Fibroblast of villous mesenchyme (primary cell): ENCODE results near the gene FAM89B. TPM values are rescaled to one million over a fixed set of nuclear protein-coding genes. Genes with fewer than 3 reads are reported as not detected.
A peak's percentile ranks its signal among the peaks of the same experiment; 100 is the strongest.

Source experiments
- DNase-seq: peaks from one replicate; pipeline ENCODE4 v3.0.0-alpha.2; 2010; ENCODE audit warnings: low read depth
- H3K4me3 ChIP-seq: 2 replicates; pipeline ENCODE4 v1.5.1; 2011; ENCODE audit warnings: low read depth, mild to moderate bottlenecking, low read length
- total RNA-seq: library from RNA; depleted of rRNA; stranded (reverse); fragments of >200 nt; gene quantifications from 2 replicates; pipeline ENCODE4 v1.2.3, GENCODE V29; 2012
- TF ChIP-seq, protein P1 (sequence below): IDR thresholded peaks from 2 replicates; pipeline ENCODE4 v1.5.1; 2012; ENCODE audit warnings: low read depth, mild to moderate bottlenecking, low read length; ENCODE audit not compliant: insufficient read depth

The FAM89B gene
- total RNA-seq, 1 donor, result 19.0 TPM

- no peak for DNase-seq
Observed at GRCh38 chr11:65599216-65599954, 27.0 kb downstream of the FAM89B start.

DNA sequence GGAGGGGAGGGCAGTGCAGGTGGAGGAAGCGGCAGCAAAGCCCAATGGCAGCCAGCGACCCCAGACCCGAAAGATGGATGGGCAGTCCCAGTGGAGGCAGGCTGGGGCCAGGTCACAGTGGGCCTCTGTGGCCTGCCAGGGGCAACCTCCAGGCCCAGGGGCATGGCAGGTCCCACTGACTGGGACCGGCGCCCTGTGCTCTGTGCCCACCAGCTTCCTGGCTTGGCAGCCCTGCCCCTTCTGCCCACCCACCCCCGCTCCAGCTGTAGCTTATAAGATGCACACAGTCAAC is 27.6 kb downstream of the FAM89B start:
- DNase-seq, result no peak
- no peak overlapping the region for H3K4me3 ChIP-seq
- TF ChIP-seq, protein P1, sequence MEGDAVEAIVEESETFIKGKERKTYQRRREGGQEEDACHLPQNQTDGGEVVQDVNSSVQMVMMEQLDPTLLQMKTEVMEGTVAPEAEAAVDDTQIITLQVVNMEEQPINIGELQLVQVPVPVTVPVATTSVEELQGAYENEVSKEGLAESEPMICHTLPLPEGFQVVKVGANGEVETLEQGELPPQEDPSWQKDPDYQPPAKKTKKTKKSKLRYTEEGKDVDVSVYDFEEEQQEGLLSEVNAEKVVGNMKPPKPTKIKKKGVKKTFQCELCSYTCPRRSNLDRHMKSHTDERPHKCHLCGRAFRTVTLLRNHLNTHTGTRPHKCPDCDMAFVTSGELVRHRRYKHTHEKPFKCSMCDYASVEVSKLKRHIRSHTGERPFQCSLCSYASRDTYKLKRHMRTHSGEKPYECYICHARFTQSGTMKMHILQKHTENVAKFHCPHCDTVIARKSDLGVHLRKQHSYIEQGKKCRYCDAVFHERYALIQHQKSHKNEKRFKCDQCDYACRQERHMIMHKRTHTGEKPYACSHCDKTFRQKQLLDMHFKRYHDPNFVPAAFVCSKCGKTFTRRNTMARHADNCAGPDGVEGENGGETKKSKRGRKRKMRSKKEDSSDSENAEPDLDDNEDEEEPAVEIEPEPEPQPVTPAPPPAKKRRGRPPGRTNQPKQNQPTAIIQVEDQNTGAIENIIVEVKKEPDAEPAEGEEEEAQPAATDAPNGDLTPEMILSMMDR, result no peak

More at GRCh38 chr11:65599216-65599954, 27.0 kb downstream of the FAM89B start:
- TF ChIP-seq, protein P1, result no peak
- H3K4me3 ChIP-seq, result no peak overlapping the region

GRCh38 chr11:65604258-65604657 is 31.9 kb downstream of the FAM89B start:
- no peak for DNase-seq
- H3K4me3 ChIP-seq, result no peak overlapping the region
- TF ChIP-seq, protein P1, result no peak

GRCh38 chr11:65606876-65607613 is 34.7 kb downstream of the FAM89B start:
- DNase-seq, result peak; percentile 98
- TF ChIP-seq, protein P1, result no peak
- H3K4me3 ChIP-seq, result peak overlapping the region; percentile 34

GRCh38 chr11:65607614-65608426 is 35.5 kb downstream of the FAM89B start:
- TF ChIP-seq, protein P1, result no peak
- H3K4me3 ChIP-seq, result peak overlapping the region; percentile 34
- DNase-seq, result no peak

GRCh38 chr11:65609229-65609628 is 36.9 kb downstream of the FAM89B start:
- TF ChIP-seq, protein P1, result no peak
- H3K4me3 ChIP-seq, result no peak overlapping the region
- DNase-seq, result no peak
